C4-2B (cell line): ENCODE results near the gene ACP2.

Source experiments
- CTCF ChIP-seq: fragments of 450-650 bp; conservative IDR thresholded peaks from 2 replicates; pipeline ENCODE4 v1.5.1; 2017; ENCODE audit warnings: mild to moderate bottlenecking
- ZFX ChIP-seq: fragments of 450-650 bp; IDR thresholded peaks from 2 replicates; pipeline ENCODE4 v1.6.1; 2017

GRCh38 chr11:47268448-47269001, 19.9 kb upstream of the ACP2 start:
- no peak for TF ChIP-seq CTCF
- TF ChIP-seq ZFX, result no peak
